ENCODE measurements around the gene LRRC40. TPM values are rescaled to one million over a fixed set of nuclear protein-coding genes. Genes with fewer than 3 reads are reported as not detected.

LRRC40 gene
- total RNA-seq, 2 donors from 2014 or later, result 9.6 to 9.7 TPM

DNA sequence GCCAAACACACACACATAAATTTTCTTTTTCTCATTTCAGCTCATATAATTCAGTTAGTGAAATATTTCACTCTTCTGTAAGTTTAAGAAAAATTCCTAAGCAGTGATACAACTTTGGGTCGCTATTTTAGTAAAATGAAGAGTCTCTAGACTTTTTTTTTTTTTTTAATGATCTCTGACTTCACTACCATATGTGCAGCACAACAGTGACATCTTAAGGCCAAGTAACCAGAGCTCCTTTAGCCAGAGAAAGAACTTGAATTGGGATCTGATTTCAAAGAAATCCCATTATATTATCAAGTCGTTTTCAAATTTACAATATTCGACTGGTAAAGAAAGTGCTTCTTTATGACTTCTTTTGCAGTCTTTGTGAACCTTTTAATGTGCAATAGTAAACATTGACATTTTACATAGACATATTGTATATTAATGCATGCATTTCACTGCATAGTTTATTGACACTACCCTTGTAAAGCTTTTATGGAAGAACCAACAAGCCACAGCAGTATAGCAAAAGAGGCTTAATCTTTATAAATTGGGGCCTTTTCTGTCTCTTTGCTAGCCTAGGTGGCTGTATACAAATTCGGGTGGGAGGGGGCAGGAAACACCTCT is 62.2 kb downstream of the LRRC40 start:
- DNase-seq (no peak), ATAC-seq (no peak)
- intact Hi-C loops (cut with DNase I, micrococcal nuclease), result no loop called here

DNA sequence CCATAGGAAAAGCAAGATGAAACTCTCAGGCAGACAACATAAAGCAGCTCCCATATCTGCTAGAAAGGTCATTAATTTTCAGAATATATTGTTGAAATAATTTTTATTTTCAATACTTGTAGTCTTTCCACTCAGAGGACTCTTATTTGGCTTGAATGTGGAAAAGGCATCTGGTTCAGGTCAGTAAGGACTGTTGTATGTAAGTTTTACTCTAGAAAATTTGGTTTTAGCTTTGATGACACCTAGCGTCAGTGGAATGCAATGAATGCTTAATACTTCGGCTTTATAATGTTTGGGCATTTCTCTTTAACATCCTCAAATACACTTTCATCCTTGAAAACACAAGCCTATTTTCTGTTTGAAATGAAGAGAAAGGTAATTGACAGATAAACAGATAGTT is 63.3 kb downstream of the LRRC40 start:
- DNase-seq (no peak), ATAC-seq (no peak)
- intact Hi-C loops (cut with DNase I, micrococcal nuclease), result no loop called here

DNA sequence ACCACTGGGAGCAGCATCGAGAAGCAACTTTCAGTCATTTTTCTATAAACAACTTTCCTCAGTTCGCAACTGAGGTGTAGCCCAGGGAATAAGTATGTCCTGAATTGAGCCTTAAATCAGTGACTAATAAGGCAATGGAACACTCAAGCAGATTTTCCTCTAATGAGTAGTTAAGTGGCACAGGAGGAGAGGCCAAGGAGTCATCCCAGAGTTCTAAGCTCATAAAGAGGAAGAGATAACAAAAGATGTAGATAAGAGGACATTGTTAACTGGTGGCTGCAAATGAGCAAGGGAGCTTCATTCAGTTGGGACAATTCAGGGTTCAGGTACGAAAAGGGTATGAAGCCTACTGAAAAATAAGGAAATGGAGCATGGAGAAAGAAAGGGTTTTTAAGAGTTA is 64.5 kb downstream of the LRRC40 start:
- ATAC-seq, result no peak
- no peak for DNase-seq
- intact Hi-C loops (cut with DNase I, micrococcal nuclease), result no loop called here

DNA sequence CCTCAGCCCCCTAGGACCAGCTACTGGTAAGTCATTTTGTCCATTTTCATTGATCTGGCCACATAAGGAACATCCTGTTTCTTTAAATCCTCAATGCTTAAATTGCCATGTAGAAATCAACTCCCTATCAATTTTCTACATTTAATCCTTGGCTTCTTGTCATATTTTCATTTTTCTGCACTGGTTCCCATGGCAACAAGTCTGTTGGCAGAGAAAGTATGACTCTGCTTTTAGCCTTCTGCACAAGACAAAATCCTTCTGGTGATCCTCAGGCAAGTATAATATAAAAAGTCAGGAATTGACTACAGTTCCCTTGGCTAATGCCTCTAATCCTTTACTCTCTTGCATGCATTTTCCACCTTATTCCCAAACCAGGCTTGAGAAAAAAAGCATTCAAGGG is 65.0 kb downstream of the LRRC40 start:
- ATAC-seq, result no peak
- intact Hi-C loops (cut with DNase I, micrococcal nuclease), result no loop called here
- no peak for DNase-seq

DNA sequence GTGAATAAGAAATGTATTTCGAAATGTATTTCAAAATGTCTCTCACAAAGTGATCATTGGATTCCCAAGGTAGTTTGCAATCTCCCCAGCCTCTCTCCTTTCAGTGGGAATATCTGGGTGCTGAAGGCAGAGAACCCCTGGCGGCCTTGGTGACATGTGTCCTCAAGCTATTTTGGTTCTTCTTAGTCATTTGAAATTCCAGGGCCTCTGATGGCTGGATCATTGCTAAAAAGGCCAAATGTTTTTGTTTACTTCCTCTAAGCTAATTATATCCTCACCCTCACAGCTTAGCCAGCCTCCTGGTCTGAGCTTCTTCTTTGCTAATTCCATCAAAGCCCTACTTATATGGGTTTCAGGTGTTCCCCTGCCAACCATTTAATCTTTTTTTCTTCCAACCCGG is 71.2 kb downstream of the LRRC40 start:
- DNase-seq (no peak), ATAC-seq (no peak)
- intact Hi-C loops (cut with DNase I, micrococcal nuclease), result no loop called here

DNA sequence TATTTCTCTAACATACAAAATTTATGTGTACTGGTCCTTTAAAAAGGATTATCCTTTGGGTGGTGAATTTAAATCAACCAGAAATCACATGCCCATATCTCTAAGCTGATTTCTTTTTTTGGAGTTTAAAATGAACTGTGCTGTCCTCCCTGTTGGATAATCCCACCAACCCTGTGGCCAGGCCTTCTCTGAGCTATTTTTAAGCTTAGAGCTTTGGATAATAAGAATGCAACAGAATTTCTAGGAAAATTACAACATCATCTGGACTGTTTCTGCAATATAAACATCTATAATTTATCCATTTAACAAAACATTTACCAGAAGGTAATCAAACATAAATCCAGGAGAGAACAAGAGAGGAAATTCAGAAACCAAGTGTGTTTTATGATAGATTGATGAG is 88.3 kb downstream of the LRRC40 start:
- ATAC-seq (no peak), DNase-seq (no peak)
- intact Hi-C loops (cut with DNase I, micrococcal nuclease), result no loop called here

DNA sequence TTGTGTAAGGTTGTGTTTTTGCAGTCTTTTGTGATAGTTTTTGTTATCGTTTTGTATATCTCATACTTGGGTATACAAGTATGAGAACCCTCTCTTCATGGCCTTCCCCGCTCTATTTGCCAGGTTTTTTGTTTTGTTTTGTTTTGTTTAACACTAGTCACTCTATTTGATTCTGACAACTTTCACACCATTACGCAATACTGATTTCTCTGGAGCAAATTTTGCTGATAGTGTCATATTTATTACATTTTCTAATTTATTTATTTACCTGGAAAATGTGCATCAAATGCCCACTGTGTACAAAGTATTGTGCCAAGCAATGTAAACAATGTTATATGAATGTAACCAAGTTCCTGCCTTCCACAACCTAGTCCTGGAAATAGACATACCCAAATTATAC is 90.1 kb downstream of the LRRC40 start:
- no peak for DNase-seq
- intact Hi-C loops (cut with DNase I, micrococcal nuclease), result no loop called here
- ATAC-seq, result no peak

DNA sequence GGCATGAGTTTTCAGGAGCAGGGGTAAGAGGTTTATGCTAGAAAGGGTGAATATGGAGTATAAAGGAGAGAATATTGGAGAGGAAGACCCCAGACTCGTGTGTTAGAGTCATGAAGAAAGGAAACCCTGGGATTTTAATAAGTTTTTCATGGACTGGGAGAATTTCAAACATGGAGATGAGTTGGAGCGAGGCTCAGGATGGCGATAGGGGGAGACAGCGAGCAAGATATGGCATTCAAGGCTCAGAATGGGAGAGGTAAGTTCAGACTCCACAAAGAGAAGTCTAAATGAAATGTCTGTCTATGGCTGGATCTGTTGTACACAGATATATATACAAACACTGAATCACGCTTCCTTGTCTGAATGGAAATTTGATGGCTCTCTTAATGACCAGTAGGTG is 92.5 kb downstream of the LRRC40 start:
- no peak for DNase-seq
- intact Hi-C loops (cut with DNase I, micrococcal nuclease), result no loop called here
- ATAC-seq, result no peak

DNA sequence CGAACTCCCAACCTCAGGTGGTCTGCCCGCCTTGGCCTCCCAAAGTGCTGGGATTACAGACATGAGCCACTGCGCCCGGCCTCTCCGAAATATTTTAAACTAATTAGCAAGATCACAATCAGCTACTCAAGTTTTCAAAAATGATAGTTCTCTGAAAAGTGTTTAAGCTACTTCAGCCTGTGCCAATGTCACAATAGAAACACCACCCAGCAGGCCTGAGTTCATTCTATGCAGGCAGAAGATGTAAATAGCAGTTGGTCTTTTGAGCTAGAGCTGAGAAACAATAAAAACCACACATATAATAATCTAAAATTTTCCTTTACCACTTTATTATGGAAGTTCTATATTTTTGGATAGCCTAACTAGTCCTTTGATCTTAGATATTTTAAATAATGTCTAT is 96.1 kb downstream of the LRRC40 start:
- ATAC-seq, result no peak
- no peak for DNase-seq
- intact Hi-C loops (cut with DNase I, micrococcal nuclease), result no loop called here

DNA sequence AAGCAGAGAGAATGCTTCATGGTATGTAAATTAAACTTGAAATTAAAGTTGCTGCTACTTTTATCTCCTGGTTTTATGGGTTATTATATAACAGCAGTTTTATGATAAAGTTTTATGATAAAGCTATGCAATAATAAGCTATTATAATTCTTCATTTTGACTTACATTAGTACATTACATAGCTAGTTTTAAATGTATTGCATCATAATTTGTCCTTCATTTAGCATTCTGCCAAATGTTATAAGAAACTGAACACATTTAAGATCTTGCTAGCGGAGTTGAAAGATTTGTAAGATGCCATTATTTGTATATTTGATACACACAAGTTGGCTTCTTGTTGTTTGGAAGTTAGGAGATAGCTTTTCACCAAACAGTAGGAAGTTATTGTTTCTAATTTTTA is 101.6 kb downstream of the LRRC40 start:
- DNase-seq (no peak), ATAC-seq (no peak)
- intact Hi-C loops (cut with DNase I, micrococcal nuclease), result no loop called here

DNA sequence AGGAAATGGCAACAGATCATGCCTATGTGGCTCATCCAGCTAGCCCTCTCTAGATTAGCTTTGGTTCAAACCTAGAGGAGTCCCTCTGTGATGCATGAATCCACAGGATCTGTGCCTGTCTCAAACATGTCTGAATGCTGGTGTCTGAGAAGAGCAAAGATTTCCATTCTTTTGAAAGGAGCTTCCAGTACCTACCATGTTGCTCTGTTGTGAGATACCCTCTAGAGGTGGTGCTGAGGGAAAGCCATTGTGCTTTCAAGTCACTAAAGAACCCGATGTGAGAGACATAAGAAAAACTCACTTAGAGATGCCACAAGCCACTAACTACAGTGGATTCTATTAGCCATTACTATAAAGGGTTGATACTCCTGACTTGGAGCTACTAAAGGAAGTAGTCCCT is 103.6 kb downstream of the LRRC40 start:
- intact Hi-C loops (cut with DNase I, micrococcal nuclease), result no loop called here
- no peak for ATAC-seq
- DNase-seq, result no peak

DNA sequence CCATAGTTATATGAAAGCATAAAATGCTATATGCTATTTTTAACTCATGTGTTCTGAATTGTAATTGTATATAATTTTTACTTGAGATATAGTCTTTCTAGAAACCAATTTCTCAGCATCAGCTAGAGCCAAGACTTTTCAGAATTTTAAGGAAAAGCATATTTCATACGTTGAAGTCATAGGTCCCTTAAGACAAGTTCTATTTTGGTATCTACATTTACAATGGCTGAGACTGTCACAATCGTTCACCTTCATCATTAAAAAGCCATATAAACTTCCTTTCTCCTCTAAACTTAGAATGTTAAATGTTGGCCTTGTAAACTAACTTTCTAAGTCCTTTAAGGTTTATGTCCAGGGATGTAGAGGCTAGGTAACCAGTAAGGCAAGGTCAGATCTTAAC is 104.1 kb downstream of the LRRC40 start:
- ATAC-seq, result no peak
- intact Hi-C loops (cut with DNase I, micrococcal nuclease), result no loop called here
- no peak for DNase-seq

Other genes with a start within 250 kb of the LRRC40 start
- 100 to 1,000 TPM in 1 of 2 donors, 10 to 100 TPM in 1; 97.8 to 102 TPM for gene SRSF11, start 15.8 kb upstream of the LRRC40 start, total RNA-seq
- 10 to 100 TPM; 23.2 to 23.6 TPM for gene ANKRD13C, start 149.1 kb upstream of the LRRC40 start, total RNA-seq
- 1 to 10 TPM; 6.4 to 9.1 TPM for gene CTH, start 205.7 kb upstream of the LRRC40 start, total RNA-seq